Measurements from ENCODE around the gene KRTAP2-3.
"Not testable (repeated sequence)": the region's sequence is repeated elsewhere in the genome, so short reads cannot be mapped to it uniquely, and the experiment has no call there.

The KRTAP2-3 gene

GRCh38 chr17:41098481-41098880, 38.6 kb upstream of the KRTAP2-3 start:
- DNase-seq (ENCODE audit: low read depth), result peak; percentile 62
- no peak for TF ChIP-seq CTCF (conservative IDR thresholded peaks at IDR 0.05; ENCODE audit: low read length)
- H3K4me3 ChIP-seq (ENCODE audit: low read length), result no peak overlapping the region

GRCh38 chr17:41098042-41098441, 38.1 kb upstream of the KRTAP2-3 start, which contains the start of gene KRTAP4-8:
TSS of gene KRTAP4-8 (minus strand) at chr17:41098142. CDS start at chr17:41098084, 58 bp downstream.
- no peak within 1 kb of the TSS for H3K4me3 ChIP-seq (ENCODE audit: low read length)
- TF ChIP-seq CTCF (conservative IDR thresholded peaks at IDR 0.05; ENCODE audit: low read length), result no peak
- no peak for DNase-seq (ENCODE audit: low read depth)

- TF ChIP-seq CTCF (conservative IDR thresholded peaks at IDR 0.05; ENCODE audit: low read length), result no peak
- no peak for DNase-seq (ENCODE audit: low read depth)
Measured at GRCh38 chr17:41096055-41096454, 36.1 kb upstream of the KRTAP2-3 start.

GRCh38 chr17:41088760-41089352, 28.9 kb upstream of the KRTAP2-3 start:
- DNase-seq (ENCODE audit: low read depth); H3K4me3 ChIP-seq (ENCODE audit: low read length): not testable (repeated sequence)

More at GRCh38 chr17:41096055-41096454, 36.1 kb upstream of the KRTAP2-3 start:
- no peak overlapping the region for H3K4me3 ChIP-seq (ENCODE audit: low read length)

- not testable (repeated sequence) for H3K4me3 ChIP-seq (ENCODE audit: low read length); DNase-seq (ENCODE audit: low read depth)
Measured at GRCh38 chr17:41084100-41084856, 24.4 kb upstream of the KRTAP2-3 start, which contains the start of gene KRTAP4-7. TSS of gene KRTAP4-7 (plus strand) at chr17:41084150. CDS start at chr17:41084207, 57 bp downstream.

GRCh38 chr17:41083427-41083826, 23.5 kb upstream of the KRTAP2-3 start:
- not testable (repeated sequence) for H3K4me3 ChIP-seq (ENCODE audit: low read length)

GRCh38 chr17:41082626-41083025, 22.7 kb upstream of the KRTAP2-3 start:
- DNase-seq (ENCODE audit: low read depth), result peak; percentile 35
- no peak for TF ChIP-seq CTCF (conservative IDR thresholded peaks at IDR 0.05; ENCODE audit: low read length)
- H3K4me3 ChIP-seq (ENCODE audit: low read length), result no peak overlapping the region

More at GRCh38 chr17:41083427-41083826, 23.5 kb upstream of the KRTAP2-3 start:
- DNase-seq (ENCODE audit: low read depth), result peak; percentile 52

- no peak for DNase-seq (ENCODE audit: low read depth)
- TF ChIP-seq CTCF (conservative IDR thresholded peaks at IDR 0.05; ENCODE audit: low read length), result no peak
- no peak overlapping the region for H3K4me3 ChIP-seq (ENCODE audit: low read length)
Measured at GRCh38 chr17:41076788-41077187, 16.9 kb upstream of the KRTAP2-3 start.

Measured in AG10803 (cell line).